WTC11 (cell line): ENCODE results near the gene UGCG.

Experiments
- FOXJ3 ChIP-seq: sonication (generic); formaldehyde crosslinking; IDR thresholded peaks from 2 replicates; pipeline ENCODE4 v1.9.0; 2021; ENCODE audit warnings: missing genetic modification reagents, mild to moderate bottlenecking, borderline replicate concordance
- FOXK1 ChIP-seq: sonication (generic); formaldehyde crosslinking; IDR thresholded peaks from 2 replicates; pipeline ENCODE4 v1.8.0; 2022; ENCODE audit warnings: mild to moderate bottlenecking, moderate library complexity, missing genetic modification reagents
- NR2C2 ChIP-seq: sonication (generic); formaldehyde crosslinking; IDR thresholded peaks from 2 replicates; pipeline ENCODE4 v1.8.0; 2022; ENCODE audit warnings: mild to moderate bottlenecking, missing genetic modification reagents
- TF ChIP-seq, protein P1 (sequence below): fragments of 200-600 bp; IDR thresholded peaks from 2 replicates; pipeline ENCODE4 v1.8.0; 2022; ENCODE audit warnings: antibody characterized with exemption
- TF ChIP-seq, protein P2 (sequence below): sonication (generic); formaldehyde crosslinking; IDR thresholded peaks from 2 replicates; pipeline ENCODE4 v1.8.1; 2022; ENCODE audit warnings: low read depth, missing genetic modification reagents, borderline replicate concordance
- TF ChIP-seq, protein P3 (sequence below): sonication (generic); formaldehyde crosslinking; conservative IDR thresholded peaks from 2 replicates; pipeline ENCODE4 v1.8.1; 2023; ENCODE audit warnings: mild to moderate bottlenecking, low read depth, missing genetic modification reagents, moderate library complexity
- TF ChIP-seq, protein P4 (sequence below): sonication (generic); formaldehyde crosslinking; IDR thresholded peaks from 2 replicates; pipeline ENCODE4 v1.8.1; 2022; ENCODE audit warnings: mild to moderate bottlenecking, moderate library complexity, missing genetic modification reagents

DNA sequence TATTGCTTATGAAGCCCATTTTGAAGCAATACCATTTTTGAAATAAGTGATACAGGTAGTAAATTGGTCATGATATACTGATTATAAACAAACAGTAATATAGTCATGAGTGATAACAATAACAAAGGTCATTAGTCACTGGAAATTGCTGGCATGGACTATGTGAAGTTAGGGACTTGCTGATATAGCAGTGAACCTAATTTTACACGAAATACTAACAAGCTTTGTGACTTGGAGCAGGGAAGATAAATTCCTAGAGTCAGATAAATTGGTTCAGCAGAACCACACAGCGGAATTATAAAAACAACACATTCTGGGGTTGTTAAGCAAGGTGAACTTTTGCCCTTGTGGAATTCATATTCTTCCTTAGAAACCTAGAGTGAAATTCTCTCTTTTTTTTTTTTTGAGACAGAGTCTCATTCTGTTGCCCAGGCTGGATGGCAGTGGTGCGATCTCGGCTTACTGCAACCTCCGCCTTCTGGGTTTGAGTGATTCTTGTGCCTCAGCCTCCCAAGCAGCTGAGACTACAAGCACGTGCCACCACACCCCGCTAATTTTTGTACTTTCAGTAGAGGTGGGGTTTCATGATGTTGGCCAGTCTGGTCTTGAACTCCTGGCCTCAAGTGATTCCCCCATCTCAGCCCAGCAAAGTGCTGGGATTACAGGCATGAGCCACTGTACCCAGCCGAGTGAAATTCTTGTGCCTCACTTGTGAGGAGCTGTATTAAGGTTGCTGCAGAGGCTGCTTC, 6.0 kb downstream of the UGCG start:
- TF ChIP-seq, protein P1, sequence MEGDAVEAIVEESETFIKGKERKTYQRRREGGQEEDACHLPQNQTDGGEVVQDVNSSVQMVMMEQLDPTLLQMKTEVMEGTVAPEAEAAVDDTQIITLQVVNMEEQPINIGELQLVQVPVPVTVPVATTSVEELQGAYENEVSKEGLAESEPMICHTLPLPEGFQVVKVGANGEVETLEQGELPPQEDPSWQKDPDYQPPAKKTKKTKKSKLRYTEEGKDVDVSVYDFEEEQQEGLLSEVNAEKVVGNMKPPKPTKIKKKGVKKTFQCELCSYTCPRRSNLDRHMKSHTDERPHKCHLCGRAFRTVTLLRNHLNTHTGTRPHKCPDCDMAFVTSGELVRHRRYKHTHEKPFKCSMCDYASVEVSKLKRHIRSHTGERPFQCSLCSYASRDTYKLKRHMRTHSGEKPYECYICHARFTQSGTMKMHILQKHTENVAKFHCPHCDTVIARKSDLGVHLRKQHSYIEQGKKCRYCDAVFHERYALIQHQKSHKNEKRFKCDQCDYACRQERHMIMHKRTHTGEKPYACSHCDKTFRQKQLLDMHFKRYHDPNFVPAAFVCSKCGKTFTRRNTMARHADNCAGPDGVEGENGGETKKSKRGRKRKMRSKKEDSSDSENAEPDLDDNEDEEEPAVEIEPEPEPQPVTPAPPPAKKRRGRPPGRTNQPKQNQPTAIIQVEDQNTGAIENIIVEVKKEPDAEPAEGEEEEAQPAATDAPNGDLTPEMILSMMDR, result no peak
- TF ChIP-seq FOXK1 (CRISPR knock-in tag), result no peak
- TF ChIP-seq, protein P2, sequence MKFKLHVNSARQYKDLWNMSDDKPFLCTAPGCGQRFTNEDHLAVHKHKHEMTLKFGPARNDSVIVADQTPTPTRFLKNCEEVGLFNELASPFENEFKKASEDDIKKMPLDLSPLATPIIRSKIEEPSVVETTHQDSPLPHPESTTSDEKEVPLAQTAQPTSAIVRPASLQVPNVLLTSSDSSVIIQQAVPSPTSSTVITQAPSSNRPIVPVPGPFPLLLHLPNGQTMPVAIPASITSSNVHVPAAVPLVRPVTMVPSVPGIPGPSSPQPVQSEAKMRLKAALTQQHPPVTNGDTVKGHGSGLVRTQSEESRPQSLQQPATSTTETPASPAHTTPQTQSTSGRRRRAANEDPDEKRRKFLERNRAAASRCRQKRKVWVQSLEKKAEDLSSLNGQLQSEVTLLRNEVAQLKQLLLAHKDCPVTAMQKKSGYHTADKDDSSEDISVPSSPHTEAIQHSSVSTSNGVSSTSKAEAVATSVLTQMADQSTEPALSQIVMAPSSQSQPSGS, result no peak
- TF ChIP-seq, protein P3, sequence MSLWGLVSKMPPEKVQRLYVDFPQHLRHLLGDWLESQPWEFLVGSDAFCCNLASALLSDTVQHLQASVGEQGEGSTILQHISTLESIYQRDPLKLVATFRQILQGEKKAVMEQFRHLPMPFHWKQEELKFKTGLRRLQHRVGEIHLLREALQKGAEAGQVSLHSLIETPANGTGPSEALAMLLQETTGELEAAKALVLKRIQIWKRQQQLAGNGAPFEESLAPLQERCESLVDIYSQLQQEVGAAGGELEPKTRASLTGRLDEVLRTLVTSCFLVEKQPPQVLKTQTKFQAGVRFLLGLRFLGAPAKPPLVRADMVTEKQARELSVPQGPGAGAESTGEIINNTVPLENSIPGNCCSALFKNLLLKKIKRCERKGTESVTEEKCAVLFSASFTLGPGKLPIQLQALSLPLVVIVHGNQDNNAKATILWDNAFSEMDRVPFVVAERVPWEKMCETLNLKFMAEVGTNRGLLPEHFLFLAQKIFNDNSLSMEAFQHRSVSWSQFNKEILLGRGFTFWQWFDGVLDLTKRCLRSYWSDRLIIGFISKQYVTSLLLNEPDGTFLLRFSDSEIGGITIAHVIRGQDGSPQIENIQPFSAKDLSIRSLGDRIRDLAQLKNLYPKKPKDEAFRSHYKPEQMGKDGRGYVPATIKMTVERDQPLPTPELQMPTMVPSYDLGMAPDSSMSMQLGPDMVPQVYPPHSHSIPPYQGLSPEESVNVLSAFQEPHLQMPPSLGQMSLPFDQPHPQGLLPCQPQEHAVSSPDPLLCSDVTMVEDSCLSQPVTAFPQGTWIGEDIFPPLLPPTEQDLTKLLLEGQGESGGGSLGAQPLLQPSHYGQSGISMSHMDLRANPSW (CRISPR knock-in tag), result no peak
- TF ChIP-seq FOXJ3 (CRISPR knock-in tag), result no peak
- TF ChIP-seq NR2C2 (CRISPR knock-in tag), result no peak
- TF ChIP-seq, protein P4, sequence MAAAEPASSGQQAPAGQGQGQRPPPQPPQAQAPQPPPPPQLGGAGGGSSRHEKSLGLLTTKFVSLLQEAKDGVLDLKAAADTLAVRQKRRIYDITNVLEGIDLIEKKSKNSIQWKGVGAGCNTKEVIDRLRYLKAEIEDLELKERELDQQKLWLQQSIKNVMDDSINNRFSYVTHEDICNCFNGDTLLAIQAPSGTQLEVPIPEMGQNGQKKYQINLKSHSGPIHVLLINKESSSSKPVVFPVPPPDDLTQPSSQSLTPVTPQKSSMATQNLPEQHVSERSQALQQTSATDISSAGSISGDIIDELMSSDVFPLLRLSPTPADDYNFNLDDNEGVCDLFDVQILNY (CRISPR knock-in tag), result no peak
